Smooth muscle cell (in vitro differentiated cells): ENCODE measurements around the gene ODC1. TPM values are rescaled to one million over a fixed set of nuclear protein-coding genes. Genes with fewer than 3 reads are reported as not detected.

Source experiments
- DNase-seq: peaks from one replicate; lab custom pipeline; 2025; ENCODE audit not compliant: unreplicated experiment; lab: John Stamatoyannopoulos, UW
- H2AFZ ChIP-seq: fragments of 200-600 bp; sonication (generic); 2 replicates; pipeline ENCODE4 v1.6.0; 2016; ENCODE audit warnings: antibody characterized with exemption, low read depth, mild to moderate bottlenecking
- H3F3A ChIP-seq: fragments of 200-600 bp; sonication (generic); 2 replicates; pipeline ENCODE4 v1.6.0; 2017; ENCODE audit warnings: antibody characterized with exemption, low read depth
- H3K27ac ChIP-seq: fragments of 200-600 bp; sonication (generic); 2 replicates; pipeline ENCODE4 v1.5.1; 2016; ENCODE audit warnings: low read depth, mild to moderate bottlenecking
- H3K27me3 ChIP-seq: fragments of 200-600 bp; sonication (generic); 2 replicates; pipeline ENCODE4 v1.6.1; 2016; ENCODE audit warnings: low read depth, mild to moderate bottlenecking
- H3K36me3 ChIP-seq: fragments of 200-600 bp; sonication (generic); 2 replicates; pipeline ENCODE4 v1.5.1; 2016; ENCODE audit warnings: low read depth
- H3K4me1 ChIP-seq: fragments of 200-600 bp; sonication (generic); 2 replicates; pipeline ENCODE4 v1.5.1; 2016; ENCODE audit warnings: low read depth
- H3K4me2 ChIP-seq: fragments of 200-600 bp; sonication (generic); 2 replicates; pipeline ENCODE4 v1.6.0; 2016; ENCODE audit warnings: mild to moderate bottlenecking
- H3K4me3 ChIP-seq: fragments of 200-600 bp; sonication (generic); 2 replicates; pipeline ENCODE4 v1.5.1; 2016; ENCODE audit warnings: mild to moderate bottlenecking
- H3K79me2 ChIP-seq: fragments of 200-600 bp; sonication (generic); 2 replicates; pipeline ENCODE4 v1.6.0; 2016; ENCODE audit warnings: low read depth, mild to moderate bottlenecking
- H3K9ac ChIP-seq: fragments of 200-600 bp; sonication (generic); 2 replicates; pipeline ENCODE4 v1.6.0; 2016; ENCODE audit warnings: low read depth
- H3K9me3 ChIP-seq: fragments of 200-600 bp; sonication (generic); replicated peaks from 2 replicates; pipeline ENCODE4 v1.5.1; 2016; ENCODE audit warnings: low read depth
- H4K20me1 ChIP-seq: fragments of 200-600 bp; sonication (generic); 2 replicates; pipeline ENCODE4 v1.6.0; 2016; ENCODE audit warnings: low read depth
- CTCF ChIP-seq: fragments of 200-600 bp; sonication (generic); IDR thresholded peaks from 2 replicates; pipeline ENCODE4 v1.5.1; 2017; ENCODE audit warnings: borderline replicate concordance, mild to moderate bottlenecking, antibody characterized with exemption; ENCODE audit not compliant: insufficient read depth, poor library complexity, severe bottlenecking
- WGBS: methylation state at CpG from one replicate; pipeline ENCODE4 v1.1.7; 2016; ENCODE audit warnings: low lambda C conversion rate; 5-methylcytosine and 5-hydroxymethylcytosine counted together
- polyA plus RNA-seq: library from polyadenylated mRNA; unstranded; fragments of >200 nt; fragmentation: Nextera tagmentation; extraction: Ambion mirVana; gene quantifications from 2 replicates; pipeline ENCODE4 v1.2.1, GENCODE V29; 2016
- total RNA-seq: library from RNA; depleted of rRNA; stranded (reverse); fragments of >200 nt; gene quantifications from 2 replicates; pipeline ENCODE4 v1.2.3, GENCODE V29; 2014

Gene ODC1
- total and polyA plus RNA-seq, 2 experiments from 2014 or later = 22.4 to 34.7 TPM

DNA sequence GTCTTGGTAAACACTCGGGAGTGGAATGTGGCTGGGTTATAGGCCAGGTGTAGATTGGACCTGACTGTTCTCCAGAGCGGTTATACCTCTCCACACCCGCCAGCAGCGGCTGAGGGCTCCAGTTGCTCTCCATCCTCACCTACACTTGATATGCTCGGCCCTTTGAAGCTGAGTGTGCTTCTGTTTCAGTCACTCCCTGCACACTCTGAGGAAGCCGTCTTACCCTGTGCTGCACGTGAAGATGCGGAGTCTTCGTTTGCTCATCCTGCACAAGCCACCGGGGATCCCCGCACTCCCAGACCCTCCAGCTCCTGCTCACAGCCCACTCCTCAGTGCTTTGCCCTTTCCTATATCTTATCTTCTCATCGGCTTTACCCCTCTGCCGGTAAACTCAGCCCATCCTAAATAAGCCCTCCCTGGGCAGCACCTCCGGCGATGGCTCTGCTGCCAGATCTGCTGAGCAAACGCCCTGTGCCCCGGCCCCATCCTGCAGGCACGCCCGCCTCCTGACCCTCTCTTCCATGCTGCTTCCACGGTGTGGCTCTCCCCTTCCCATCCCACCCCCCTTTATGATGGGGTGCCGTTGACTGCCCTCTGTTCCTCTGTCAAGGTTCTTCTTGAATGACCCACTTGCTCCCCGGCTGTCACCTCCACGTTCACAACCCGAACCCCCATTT, 47.3 kb upstream of the ODC1 start:
- no peak overlapping the region for H2AFZ ChIP-seq
- H3K9me3 ChIP-seq = no peaks in the 10 kb centered on the region
- no peak overlapping the region for H3K4me2 ChIP-seq
- no peaks in the 10 kb centered on the region for H3F3A ChIP-seq
- H3K4me3 ChIP-seq = no peak overlapping the region
- H3K27ac ChIP-seq = no peak overlapping the region
- no peaks in the 10 kb centered on the region for H3K27me3 ChIP-seq
- H4K20me1 ChIP-seq = no peaks in the 10 kb centered on the region
- H3K79me2 ChIP-seq = no peaks in the 10 kb centered on the region
- no peaks in the 10 kb centered on the region for H3K4me1 ChIP-seq
- WGBS = 90% methylated on average over 23 of the region's 24 CpGs
- no peak for DNase-seq
- no peaks in the 10 kb centered on the region for H3K36me3 ChIP-seq
- TF ChIP-seq CTCF = no peak
- H3K9ac ChIP-seq = no peak overlapping the region

DNA sequence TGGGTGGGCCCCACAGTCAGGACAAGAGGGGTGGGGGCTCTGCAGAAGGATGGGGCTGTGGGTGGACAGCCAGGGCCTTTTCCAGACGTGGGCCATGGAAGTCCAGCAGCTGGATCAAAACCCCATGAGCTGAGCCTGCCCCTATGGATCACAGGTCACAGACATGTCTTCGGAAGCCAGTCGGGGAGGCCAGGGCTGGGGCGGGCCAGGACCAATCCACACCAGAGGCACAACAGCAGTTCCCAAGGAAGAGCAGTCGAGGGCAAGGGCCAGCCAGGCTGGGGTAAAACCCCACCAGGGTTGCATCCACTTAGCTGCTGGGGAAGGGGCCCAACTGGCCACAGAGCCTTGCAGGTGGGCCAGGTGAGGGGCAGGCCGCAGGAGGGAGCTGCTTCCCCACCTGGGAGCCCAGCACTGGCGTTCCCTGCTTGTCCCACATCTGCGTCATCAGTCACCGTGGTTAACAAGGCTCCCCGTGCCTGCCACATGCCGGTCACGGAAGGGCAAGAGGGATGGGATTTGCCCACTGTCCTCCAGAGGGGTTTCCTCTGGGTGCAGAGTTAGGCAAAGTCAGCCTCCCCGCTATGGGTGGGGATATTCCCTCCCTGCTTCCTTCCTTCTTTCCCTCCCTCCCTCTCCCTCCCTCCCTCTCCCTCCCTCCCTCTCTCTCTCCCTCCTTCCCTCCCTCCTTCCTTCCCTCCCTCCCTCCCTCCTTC, 46.4 kb upstream of the ODC1 start:
- 89% methylated on average over 13 of the region's 13 CpGs for WGBS
- no peak overlapping the region for H3K27ac ChIP-seq
- no peak overlapping the region for H3K4me3 ChIP-seq
- no peak overlapping the region for H2AFZ ChIP-seq
- H3K9me3 ChIP-seq = no peaks in the 10 kb centered on the region
- H3K9ac ChIP-seq = no peak overlapping the region
- no peak for TF ChIP-seq CTCF
- no peaks in the 10 kb centered on the region for H3K4me1 ChIP-seq
- H3K4me2 ChIP-seq = no peak overlapping the region
- no peaks in the 10 kb centered on the region for H3F3A ChIP-seq
- H4K20me1 ChIP-seq = no peaks in the 10 kb centered on the region
- H3K79me2 ChIP-seq = no peaks in the 10 kb centered on the region
- DNase-seq = no peak
- H3K27me3 ChIP-seq = no peaks in the 10 kb centered on the region
- H3K36me3 ChIP-seq = no peaks in the 10 kb centered on the region

DNA sequence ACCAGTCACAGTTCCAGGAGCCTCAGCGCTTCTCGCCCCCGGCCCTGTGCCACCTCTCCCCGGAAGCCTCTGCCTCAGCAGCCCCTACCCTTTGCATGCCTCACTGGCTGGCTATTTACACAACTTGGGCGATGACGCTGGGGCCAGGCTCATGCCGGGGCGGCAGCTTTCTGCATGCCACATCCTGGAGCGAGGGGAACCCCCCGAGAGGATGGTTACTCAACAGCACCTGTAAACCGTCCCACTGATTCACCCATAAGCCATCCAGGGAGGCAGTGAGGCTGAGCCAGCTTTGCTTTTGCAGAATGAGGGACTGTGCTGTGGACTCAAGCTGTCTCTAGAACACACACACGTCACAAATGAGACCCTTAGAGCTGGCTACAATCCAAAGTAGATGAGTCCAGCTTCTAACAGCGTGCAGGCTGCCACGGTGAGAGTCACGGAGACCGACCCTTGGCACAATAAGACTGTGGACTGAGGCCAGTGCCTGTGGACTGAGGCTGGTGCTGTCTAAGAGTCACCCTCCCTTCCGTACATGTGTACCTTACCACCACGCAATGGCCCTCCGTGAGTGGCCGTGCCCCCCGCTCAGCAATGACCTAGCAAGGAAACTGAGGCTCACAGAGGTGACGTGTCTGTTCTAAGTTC, 45.6 kb upstream of the ODC1 start:
- Histone ChIP-seq H3K27ac (no peak overlapping the region), H3K36me3 (no peaks in the 10 kb centered on the region), H3K27me3 (no peaks in the 10 kb centered on the region), H3K4me2 (no peak overlapping the region), H3K4me1 (no peaks in the 10 kb centered on the region), H3K9ac (no peak overlapping the region), H3F3A (no peaks in the 10 kb centered on the region), H3K4me3 (no peak overlapping the region), H4K20me1 (no peaks in the 10 kb centered on the region), H3K9me3 (no peaks in the 10 kb centered on the region), H3K79me2 (no peaks in the 10 kb centered on the region), H2AFZ (no peak overlapping the region)
- no peak for DNase-seq
- WGBS = 82% methylated on average over 22 of the region's 22 CpGs
- TF ChIP-seq CTCF = no peak
